ENCODE measurements around the gene AEBP2.

Gene AEBP2

DNA sequence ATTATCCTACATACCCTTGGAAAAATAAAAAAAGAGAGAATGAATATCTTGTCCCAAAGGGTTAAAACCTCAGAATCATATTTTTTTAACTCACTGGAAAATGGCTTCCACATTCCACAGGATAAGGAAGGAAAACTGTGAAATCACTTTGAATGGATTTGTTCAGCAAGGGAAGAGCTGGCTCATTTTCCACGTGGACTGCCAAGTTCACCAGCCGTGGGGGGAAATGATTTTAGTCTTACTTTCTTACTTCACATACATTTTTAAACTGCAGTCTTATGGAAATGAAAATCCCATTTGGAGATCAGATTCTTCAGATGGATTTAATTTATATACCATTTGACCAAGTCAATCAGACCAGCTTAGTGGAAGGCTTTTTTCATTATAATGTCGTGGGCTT is 29.9 kb upstream of the AEBP2 start:
- Histone ChIP-seq H3K79me2 (ENCODE audit: low read length) (no peaks in the 10 kb centered on the region), H3K9ac (ENCODE audit: low read length) (no peak overlapping the region), H3K9me3 (replicated peaks; ENCODE audit: insufficient read depth, low read length) (no peaks in the 10 kb centered on the region), H3K27me3 (replicated peaks; ENCODE audit: insufficient read depth, low read length) (no peaks in the 10 kb centered on the region), H3K4me1 (ENCODE audit: low read length) (no peaks in the 10 kb centered on the region), H3K4me3 (ENCODE audit: low read length) (no peak overlapping the region), H3F3A (ENCODE audit: insufficient read depth, low read length) (no peaks in the 10 kb centered on the region), H3K27ac (ENCODE audit: low read length) (no peak overlapping the region), H3K9me2 (replicated peaks; ENCODE audit: insufficient read depth, low read length) (no peaks in the 10 kb centered on the region), H4K20me1 (ENCODE audit: insufficient read depth, low read length) (no peaks in the 10 kb centered on the region), H2AFZ (ENCODE audit: low read length) (no peak overlapping the region), H3K36me3 (replicated peaks; ENCODE audit: insufficient read depth, low read length) (no peaks in the 10 kb centered on the region), H3K4me2 (ENCODE audit: low read depth, low read length) (no peak overlapping the region)
- DNase-seq = no peak
- no peak for TF ChIP-seq EZH2 (optimal IDR thresholded peaks at IDR 0.05; ENCODE audit: low read depth, low read length)
- TF ChIP-seq, protein P1, sequence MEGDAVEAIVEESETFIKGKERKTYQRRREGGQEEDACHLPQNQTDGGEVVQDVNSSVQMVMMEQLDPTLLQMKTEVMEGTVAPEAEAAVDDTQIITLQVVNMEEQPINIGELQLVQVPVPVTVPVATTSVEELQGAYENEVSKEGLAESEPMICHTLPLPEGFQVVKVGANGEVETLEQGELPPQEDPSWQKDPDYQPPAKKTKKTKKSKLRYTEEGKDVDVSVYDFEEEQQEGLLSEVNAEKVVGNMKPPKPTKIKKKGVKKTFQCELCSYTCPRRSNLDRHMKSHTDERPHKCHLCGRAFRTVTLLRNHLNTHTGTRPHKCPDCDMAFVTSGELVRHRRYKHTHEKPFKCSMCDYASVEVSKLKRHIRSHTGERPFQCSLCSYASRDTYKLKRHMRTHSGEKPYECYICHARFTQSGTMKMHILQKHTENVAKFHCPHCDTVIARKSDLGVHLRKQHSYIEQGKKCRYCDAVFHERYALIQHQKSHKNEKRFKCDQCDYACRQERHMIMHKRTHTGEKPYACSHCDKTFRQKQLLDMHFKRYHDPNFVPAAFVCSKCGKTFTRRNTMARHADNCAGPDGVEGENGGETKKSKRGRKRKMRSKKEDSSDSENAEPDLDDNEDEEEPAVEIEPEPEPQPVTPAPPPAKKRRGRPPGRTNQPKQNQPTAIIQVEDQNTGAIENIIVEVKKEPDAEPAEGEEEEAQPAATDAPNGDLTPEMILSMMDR (IDR thresholded peaks at IDR 0.05; ENCODE audit: low read length) = no peak
- TF ChIP-seq EZH2phosphoT487 (IDR thresholded peaks at IDR 0.05; ENCODE audit: low read length) = no peak

DNA sequence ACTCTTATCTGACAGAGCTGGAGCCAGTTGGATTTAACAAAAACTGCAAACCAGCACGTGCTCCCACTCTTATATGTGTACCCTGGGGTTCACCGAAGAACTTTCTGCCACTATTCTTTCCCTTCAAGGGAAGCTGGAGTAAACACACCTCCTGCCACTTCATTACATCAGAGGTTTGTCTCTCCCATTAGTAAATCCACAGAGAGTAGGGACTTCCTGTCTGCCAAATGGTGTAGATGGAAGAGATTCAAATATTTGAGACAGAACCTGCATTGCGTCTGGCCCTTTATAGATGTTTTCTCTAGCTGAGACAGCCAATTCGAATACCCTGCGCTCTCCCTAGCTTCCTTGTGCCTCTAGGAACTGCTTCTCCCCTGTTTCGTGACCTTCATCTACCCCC is 29.1 kb upstream of the AEBP2 start:
- Histone ChIP-seq H3K9ac (ENCODE audit: low read length) (no peak overlapping the region), H3K27ac (ENCODE audit: low read length) (no peak overlapping the region), H4K20me1 (ENCODE audit: insufficient read depth, low read length) (no peaks in the 10 kb centered on the region), H3K4me3 (ENCODE audit: low read length) (no peak overlapping the region), H3K27me3 (replicated peaks; ENCODE audit: insufficient read depth, low read length) (no peaks in the 10 kb centered on the region), H3K9me2 (replicated peaks; ENCODE audit: insufficient read depth, low read length) (no peaks in the 10 kb centered on the region), H3F3A (ENCODE audit: insufficient read depth, low read length) (no peaks in the 10 kb centered on the region), H3K4me2 (ENCODE audit: low read depth, low read length) (no peak overlapping the region), H3K79me2 (ENCODE audit: low read length) (no peaks in the 10 kb centered on the region), H2AFZ (ENCODE audit: low read length) (no peak overlapping the region), H3K4me1 (ENCODE audit: low read length) (no peaks in the 10 kb centered on the region), H3K36me3 (replicated peaks; ENCODE audit: insufficient read depth, low read length) (no peaks in the 10 kb centered on the region), H3K9me3 (replicated peaks; ENCODE audit: insufficient read depth, low read length) (no peaks in the 10 kb centered on the region)
- DNase-seq = no peak
- TF ChIP-seq EZH2phosphoT487 (IDR thresholded peaks at IDR 0.05; ENCODE audit: low read length) = no peak
- TF ChIP-seq, protein P1 (IDR thresholded peaks at IDR 0.05; ENCODE audit: low read length) = no peak
- TF ChIP-seq EZH2 (optimal IDR thresholded peaks at IDR 0.05; ENCODE audit: low read depth, low read length) = no peak

DNA sequence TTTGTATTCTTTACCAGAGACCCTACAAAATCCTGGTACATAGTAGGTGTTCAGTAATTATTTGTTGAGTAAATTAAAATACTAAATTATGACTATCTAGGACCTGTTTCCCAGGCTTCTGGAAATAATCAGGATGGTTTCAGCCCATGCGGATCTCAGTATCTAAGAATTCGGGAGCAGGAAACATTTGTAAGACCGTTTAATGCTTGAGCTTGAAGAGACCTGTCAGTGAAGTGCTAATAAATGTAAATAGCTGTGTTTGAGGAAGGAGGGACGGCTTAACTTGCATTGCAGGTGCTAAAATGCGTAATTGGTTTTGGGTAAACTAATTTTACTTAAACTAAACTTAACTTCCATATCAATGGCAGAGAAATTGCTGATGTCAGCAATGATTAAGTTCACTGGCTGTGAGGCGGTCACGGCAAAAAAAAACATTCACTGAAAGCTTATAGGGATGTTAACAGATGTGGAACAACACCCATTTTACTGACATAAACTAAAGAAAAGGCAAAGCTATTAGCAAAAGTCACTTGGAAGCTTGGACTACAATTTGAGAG is 28.6 kb upstream of the AEBP2 start:
- DNase-seq = no peak
- no peak overlapping the region for H3K4me3 ChIP-seq (ENCODE audit: low read length)
- no peaks in the 10 kb centered on the region for H3K27me3 ChIP-seq (replicated peaks; ENCODE audit: insufficient read depth, low read length)
- no peak overlapping the region for H2AFZ ChIP-seq (ENCODE audit: low read length)
- no peaks in the 10 kb centered on the region for H4K20me1 ChIP-seq (ENCODE audit: insufficient read depth, low read length)
- H3K4me1 ChIP-seq (ENCODE audit: low read length) = no peaks in the 10 kb centered on the region
- H3K27ac ChIP-seq (ENCODE audit: low read length) = no peak overlapping the region
- H3K4me2 ChIP-seq (ENCODE audit: low read depth, low read length) = no peak overlapping the region
- H3F3A ChIP-seq (ENCODE audit: insufficient read depth, low read length) = no peaks in the 10 kb centered on the region
- H3K9ac ChIP-seq (ENCODE audit: low read length) = no peak overlapping the region
- no peaks in the 10 kb centered on the region for H3K9me3 ChIP-seq (replicated peaks; ENCODE audit: insufficient read depth, low read length)
- no peaks in the 10 kb centered on the region for H3K36me3 ChIP-seq (replicated peaks; ENCODE audit: insufficient read depth, low read length)
- H3K79me2 ChIP-seq (ENCODE audit: low read length) = no peaks in the 10 kb centered on the region
- no peaks in the 10 kb centered on the region for H3K9me2 ChIP-seq (replicated peaks; ENCODE audit: insufficient read depth, low read length)
- TF ChIP-seq, protein P1 (IDR thresholded peaks at IDR 0.05; ENCODE audit: low read length) = no peak
- TF ChIP-seq EZH2phosphoT487 (IDR thresholded peaks at IDR 0.05; ENCODE audit: low read length) = no peak
- TF ChIP-seq EZH2 (optimal IDR thresholded peaks at IDR 0.05; ENCODE audit: low read depth, low read length) = no peak
